Measurements from ENCODE around the gene KCND2. TPM values are rescaled to one million over a fixed set of nuclear protein-coding genes. Genes with fewer than 3 reads are reported as not detected.

KCND2 gene
- total and polyA plus RNA-seq, 2 of the 8 experiments (the other 6 are each of a cell fraction or from before 2014, with no cell fraction given) = 4.6 to 7.7 TPM

- no peak overlapping the region for H3K27ac ChIP-seq (ENCODE audit: low read depth, low read length)
- FAIRE-seq (no peak), DNase-seq (ENCODE audit: low read depth in 1 of 2, low spot score in 2 of 2) (no peak)
- no peak overlapping the region for H3K18ac ChIP-seq (ENCODE audit: extremely low read depth, low read length)
- no peaks in the 10 kb centered on the region for H3K79me1 ChIP-seq (ENCODE audit: low read depth, low read length)
- H3K4me3 ChIP-seq (ENCODE audit: extremely low read depth in 1 of 4, insufficient read depth in 2 of 4, low read depth in 3 of 4, low read length in 4 of 4) = no peak overlapping the region
- no peak overlapping the region for H3K4ac ChIP-seq (replicated peaks; ENCODE audit: insufficient read length, low read depth, low read length)
- H4K5ac ChIP-seq (ENCODE audit: insufficient read length, low read depth, low read length) = no peak overlapping the region
- H3K4me1 ChIP-seq (replicated peaks in 1 of 4; ENCODE audit: control insufficient read depth in 3 of 4, insufficient read depth in 4 of 4, low read length in 3 of 4) = peaks cover 0 to 15% (median 3%) of the 10 kb centered on the region in 4 experiments; a peak in 3 of 7 replicates
- no peak overlapping the region for H3K9ac ChIP-seq (replicated peaks in 1 of 4; ENCODE audit: extremely low read depth in 1 of 4, low read depth in 3 of 4, low read length in 3 of 4)
- no peak overlapping the region for H2BK12ac ChIP-seq (ENCODE audit: low read depth, low read length)
- no peak overlapping the region for H2BK5ac ChIP-seq (ENCODE audit: low read depth, low read length)
- CTCF ChIA-PET (ENCODE audit: partially characterized antibody) = no interaction called here
- H4K91ac ChIP-seq (replicated peaks; ENCODE audit: insufficient read length, low read length) = no peak overlapping the region
- H4K8ac ChIP-seq (ENCODE audit: extremely low read depth, insufficient read depth, low read length) = no peak overlapping the region
- H3K27me3 ChIP-seq (replicated peaks in 1 of 4; ENCODE audit: control insufficient read depth in 3 of 4, extremely low read depth in 1 of 4, insufficient read depth in 3 of 4, low read length in 3 of 4) = no peaks in the 10 kb centered on the region
- no peaks in the 10 kb centered on the region for H3K9me3 ChIP-seq (ENCODE audit: insufficient read depth in 2 of 2, low read depth in 1 of 2, low read length in 1 of 2)
- no peak overlapping the region for H3K56ac ChIP-seq (replicated peaks; ENCODE audit: insufficient read length, low read depth, low read length)
- no peak overlapping the region for H3K14ac ChIP-seq (ENCODE audit: insufficient read length)
- no peaks in the 10 kb centered on the region for H3K36me3 ChIP-seq (ENCODE audit: control insufficient read depth in 2 of 4, insufficient read depth in 4 of 4, low read length in 3 of 4)
- H3K23me2 ChIP-seq (ENCODE audit: low read depth, low read length) = no peaks in the 10 kb centered on the region
- 75% methylated on average over 4 of the region's 4 CpGs; no CpG with 5 or more reads in 1 of the 2 experiments for WGBS, 2 experiments (ENCODE audit: extremely low coverage in 1 of 2, insufficient coverage in 1 of 2, insufficient read length in 1 of 2, insufficient replicate concordance in 2 of 2, low coverage in 1 of 2, low lambda C conversion rate in 2 of 2, missing lambda C conversion rate in 1 of 2)
- H2BK20ac ChIP-seq (ENCODE audit: low read length) = no peak overlapping the region
- no peaks in the 10 kb centered on the region for H4K20me1 ChIP-seq (replicated peaks in 1 of 2; ENCODE audit: control insufficient read depth in 1 of 2, insufficient read depth in 2 of 2, low read length in 2 of 2)
- no peaks in the 10 kb centered on the region for H3K79me2 ChIP-seq (ENCODE audit: control insufficient read depth in 1 of 2, insufficient read depth in 2 of 2, low read length in 2 of 2)
- no peak overlapping the region for H3K4me2 ChIP-seq (ENCODE audit: insufficient read depth in 1 of 2, low read depth in 2 of 2, low read length in 2 of 2)
- H2AFZ ChIP-seq (ENCODE audit: low read length) = no peak overlapping the region
- POLR2A ChIA-PET (ENCODE audit: partially characterized antibody) = no interaction called here
- H2BK120ac ChIP-seq (replicated peaks; ENCODE audit: low read depth, low read length) = no peak overlapping the region
- H2AK5ac ChIP-seq (ENCODE audit: low read depth, low read length) = no peak overlapping the region
- H2BK15ac ChIP-seq (ENCODE audit: low read length) = no peak overlapping the region
- H3K23ac ChIP-seq (ENCODE audit: insufficient read length) = no peak overlapping the region
- no peak for TF ChIP-seq BRCA1 (IDR thresholded peaks at IDR 0.05; ENCODE audit: low read depth, low read length)
- TF ChIP-seq JUND (IDR thresholded peaks at IDR 0.05; ENCODE audit: low read length) = no peak
- no peak for TF ChIP-seq SRF (IDR thresholded peaks at IDR 0.05; ENCODE audit: low read depth, low read length)
- no peak for TF ChIP-seq BCL11A (IDR thresholded peaks at IDR 0.05; ENCODE audit: low read depth in 2 of 2, low read length in 2 of 2)
- TF ChIP-seq NANOG (IDR thresholded peaks at IDR 0.05; ENCODE audit: insufficient read depth, low read depth, low read length, poor library complexity, severe bottlenecking) = no peak
- TF ChIP-seq SIX5 (IDR thresholded peaks at IDR 0.05; ENCODE audit: low read depth, low read length) = no peak
- TF ChIP-seq GTF2F1 (IDR thresholded peaks at IDR 0.05; ENCODE audit: borderline replicate concordance, low read depth, low read length) = no peak
- no peak for TF ChIP-seq RBBP5 (IDR thresholded peaks at IDR 0.05; ENCODE audit: borderline replicate concordance, low read depth, low read length)
- no peak for TF ChIP-seq POLR2AphosphoS5 (IDR thresholded peaks at IDR 0.05; ENCODE audit: low read depth, low read length)
- no peak for TF ChIP-seq CREB1 (IDR thresholded peaks at IDR 0.05)
- TF ChIP-seq GABPA (IDR thresholded peaks at IDR 0.05; ENCODE audit: borderline replicate concordance, insufficient read depth, low read length) = no peak
- no peak for TF ChIP-seq CHD1 (IDR thresholded peaks at IDR 0.05; ENCODE audit: low read depth, low read length)
- TF ChIP-seq CBX8 (IDR thresholded peaks at IDR 0.05; ENCODE audit: borderline replicate concordance, low read depth, low read length) = no peak
- TF ChIP-seq EP300 (IDR thresholded peaks at IDR 0.05; ENCODE audit: borderline replicate concordance in 1 of 2, low read depth in 2 of 2, low read length in 2 of 2) = no peak
- no peak for TF ChIP-seq SIN3A (conservative IDR thresholded peaks at IDR 0.05 in 1 of 2, IDR thresholded peaks at IDR 0.05 in 1 of 2; ENCODE audit: low read depth in 1 of 2, low read length in 2 of 2)
- no peak for TF ChIP-seq SP1 (IDR thresholded peaks at IDR 0.05; ENCODE audit: low read depth, low read length)
These were observed 274.6 kb downstream of the KCND2 start for GRCh38 chr7:120547605-120548004.
